Calu3 (cell line): ENCODE measurements around the gene TRIO. TPM values are rescaled to one million over a fixed set of nuclear protein-coding genes. Genes with fewer than 3 reads are reported as not detected.

ENCODE experiments used
- BruUV-seq: library from RNA; stranded (reverse); fragments of 400-500 nt; replicated peaks from 2 replicates; lab custom pipeline; 2021; lab: Mats Ljungman, UMichigan
- CTCF ChIA-PET: fragments of 300-600 bp; sonication (Branson Sonifier 250); formaldehyde crosslinking; loops from one replicate; lab custom pipeline; 2022; ENCODE audit warnings: antibody characterized with exemption; lab: Charles Lee
- DNase-seq: peaks from one replicate; pipeline ENCODE4 v3.0.0; 2022
- H3K27ac Mint-ChIP-seq: one replicate; pipeline ENCODE4 v1.8.0; 2022; ENCODE audit warnings: mixed read lengths; ENCODE audit not compliant: unreplicated experiment
- H3K27me3 Mint-ChIP-seq: one replicate; pipeline ENCODE4 v1.8.0; 2022; ENCODE audit warnings: mixed read lengths; ENCODE audit not compliant: unreplicated experiment
- H3K36me3 Mint-ChIP-seq: one replicate; pipeline ENCODE4 v1.8.0; 2022; ENCODE audit warnings: mild to moderate bottlenecking, moderate library complexity, mixed read lengths; ENCODE audit not compliant: insufficient read depth, unreplicated experiment
- H3K4me1 Mint-ChIP-seq: one replicate; pipeline ENCODE4 v1.8.0; 2022; ENCODE audit warnings: mild to moderate bottlenecking, low read depth, mixed read lengths; ENCODE audit not compliant: unreplicated experiment
- H3K4me3 Mint-ChIP-seq: one replicate; pipeline ENCODE4 v1.8.0; 2022; ENCODE audit warnings: mild to moderate bottlenecking, low read depth, moderate library complexity, mixed read lengths; ENCODE audit not compliant: unreplicated experiment
- H3K9me3 Mint-ChIP-seq: one replicate; pipeline ENCODE4 v1.8.0; 2022; ENCODE audit warnings: low read depth, mixed read lengths; ENCODE audit not compliant: unreplicated experiment
- CTCF ChIP-seq: fragments of 200-600 bp; IDR thresholded peaks from one replicate; pipeline ENCODE4 v1.8.0; 2022; ENCODE audit warnings: antibody characterized with exemption; ENCODE audit not compliant: unreplicated experiment
- intact Hi-C: fragments of 100-400 bp; cut with micrococcal nuclease; formaldehyde crosslinking; loops from one replicate; pipeline ENCODE4 v1.10.0; 2022; ENCODE audit not compliant: unreplicated experiment
- total RNA-seq: library from RNA; stranded (reverse); gene quantifications from 2 replicates; pipeline ENCODE4 v1.2.3, GENCODE V29; 2022

TRIO gene
- total RNA-seq, 1 experiment from 2014 or later, result 183 TPM

DNA sequence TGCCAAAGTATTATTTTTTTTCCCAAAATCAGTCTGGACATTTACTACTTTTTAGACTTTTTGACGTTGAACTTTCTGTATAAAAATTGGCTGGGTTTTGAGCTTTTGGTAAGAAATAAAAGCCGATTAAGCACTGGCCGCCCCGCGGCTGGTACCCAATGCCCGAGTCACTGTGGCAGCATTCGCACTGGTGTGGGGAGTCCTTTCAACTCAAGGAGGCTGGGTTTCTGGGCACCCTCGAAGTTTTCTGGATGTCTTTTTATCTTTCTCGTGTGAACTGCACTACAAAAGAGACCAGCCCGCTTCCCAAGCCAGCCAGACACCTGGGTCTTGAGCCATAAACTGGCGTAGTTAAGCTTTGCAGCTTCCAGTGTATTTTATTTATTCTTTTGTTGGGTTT is 366.4 kb downstream of the TRIO start:
- no peaks in the 10 kb centered on the region for H3K9me3 Mint-ChIP-seq
- CTCF ChIA-PET, result no interaction called here
- H3K27me3 Mint-ChIP-seq, result no peaks in the 10 kb centered on the region
- DNase-seq, result no peak
- intact Hi-C loops, result no loop called here
- BruUV-seq, result no TSS peak
- H3K4me1 Mint-ChIP-seq, result no peaks in the 10 kb centered on the region
- no peak for TF ChIP-seq CTCF
- H3K36me3 Mint-ChIP-seq, result peaks cover 33% of the 10 kb centered on the region
- no peak overlapping the region for H3K27ac Mint-ChIP-seq
- no peak overlapping the region for H3K4me3 Mint-ChIP-seq

DNA sequence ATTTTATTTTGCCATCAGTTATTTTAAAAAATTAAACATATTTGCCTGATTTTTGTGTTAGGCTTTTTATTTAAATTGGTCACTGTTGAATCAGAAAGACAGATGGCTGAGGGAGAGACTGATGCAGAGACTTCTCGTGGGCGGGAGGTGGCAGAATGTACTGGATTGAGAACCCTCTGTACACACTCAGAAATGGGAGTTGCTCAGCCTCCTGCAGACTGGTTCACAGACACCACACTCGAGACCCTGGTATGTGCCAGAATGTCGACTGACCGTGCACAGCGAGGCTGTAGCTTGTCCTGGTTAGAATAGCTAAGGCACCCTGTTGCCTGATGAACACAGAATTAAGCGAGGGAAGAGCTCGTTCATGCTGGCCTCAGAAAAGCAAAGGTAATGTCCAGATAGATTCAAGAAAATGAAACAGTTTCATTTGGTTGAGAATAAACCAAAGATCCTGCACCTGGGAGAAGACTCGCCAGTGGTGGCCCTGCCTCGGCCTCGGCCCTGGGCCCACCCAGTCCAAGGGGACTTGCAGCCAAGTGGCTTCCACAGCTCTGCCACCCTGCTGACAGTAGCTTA is 367.1 kb downstream of the TRIO start:
- no peak for TF ChIP-seq CTCF
- Mint-ChIP-seq H3K27ac (no peak overlapping the region), H3K4me3 (no peak overlapping the region), H3K27me3 (no peaks in the 10 kb centered on the region), H3K4me1 (no peaks in the 10 kb centered on the region), H3K36me3 (peaks cover 28% of the 10 kb centered on the region), H3K9me3 (no peaks in the 10 kb centered on the region)
- intact Hi-C loops, result no loop called here
- BruUV-seq, result no TSS peak
- no peak for DNase-seq
- CTCF ChIA-PET, result interaction anchor here (1.2 kb wide), 1 partner anchor 138 kb away, joined by 3 read pairs; no protein-coding TSS in a partner anchor

GRCh38 chr5:14510880-14511279 is 367.7 kb downstream of the TRIO start:
- CTCF ChIA-PET, result interaction anchor here (1.2 kb wide), 1 partner anchor 138 kb away, joined by 3 read pairs; no protein-coding TSS in a partner anchor
- no TSS peak for BruUV-seq
- TF ChIP-seq CTCF, result no peak
- intact Hi-C loops, result no loop called here
- H3K9me3 Mint-ChIP-seq, result peaks cover 2% of the 10 kb centered on the region
- peaks cover 23% of the 10 kb centered on the region for H3K36me3 Mint-ChIP-seq
- no peak overlapping the region for H3K27ac Mint-ChIP-seq
- DNase-seq, result no peak
- no peaks in the 10 kb centered on the region for H3K27me3 Mint-ChIP-seq
- no peaks in the 10 kb centered on the region for H3K4me1 Mint-ChIP-seq
- H3K4me3 Mint-ChIP-seq, result no peak overlapping the region

- no peak overlapping the region for H3K4me3 Mint-ChIP-seq
- TF ChIP-seq CTCF, result no peak
- H3K36me3 Mint-ChIP-seq, result peaks cover 11% of the 10 kb centered on the region
- H3K27me3 Mint-ChIP-seq, result no peaks in the 10 kb centered on the region
- intact Hi-C loops, result no loop called here
- peaks cover 3% of the 10 kb centered on the region for H3K9me3 Mint-ChIP-seq
- CTCF ChIA-PET, result no interaction called here
- no peak overlapping the region for H3K27ac Mint-ChIP-seq
- no peak for DNase-seq
- no peaks in the 10 kb centered on the region for H3K4me1 Mint-ChIP-seq
- no TSS peak for BruUV-seq
Observed at GRCh38 chr5:14512574-14512973, 369.4 kb downstream of the TRIO start.
